Measurements from ENCODE around the gene DPP8.

- TF ChIP-seq, protein P1, sequence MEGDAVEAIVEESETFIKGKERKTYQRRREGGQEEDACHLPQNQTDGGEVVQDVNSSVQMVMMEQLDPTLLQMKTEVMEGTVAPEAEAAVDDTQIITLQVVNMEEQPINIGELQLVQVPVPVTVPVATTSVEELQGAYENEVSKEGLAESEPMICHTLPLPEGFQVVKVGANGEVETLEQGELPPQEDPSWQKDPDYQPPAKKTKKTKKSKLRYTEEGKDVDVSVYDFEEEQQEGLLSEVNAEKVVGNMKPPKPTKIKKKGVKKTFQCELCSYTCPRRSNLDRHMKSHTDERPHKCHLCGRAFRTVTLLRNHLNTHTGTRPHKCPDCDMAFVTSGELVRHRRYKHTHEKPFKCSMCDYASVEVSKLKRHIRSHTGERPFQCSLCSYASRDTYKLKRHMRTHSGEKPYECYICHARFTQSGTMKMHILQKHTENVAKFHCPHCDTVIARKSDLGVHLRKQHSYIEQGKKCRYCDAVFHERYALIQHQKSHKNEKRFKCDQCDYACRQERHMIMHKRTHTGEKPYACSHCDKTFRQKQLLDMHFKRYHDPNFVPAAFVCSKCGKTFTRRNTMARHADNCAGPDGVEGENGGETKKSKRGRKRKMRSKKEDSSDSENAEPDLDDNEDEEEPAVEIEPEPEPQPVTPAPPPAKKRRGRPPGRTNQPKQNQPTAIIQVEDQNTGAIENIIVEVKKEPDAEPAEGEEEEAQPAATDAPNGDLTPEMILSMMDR (IDR thresholded peaks at IDR 0.05) = no peak
- TF ChIP-seq POLR2A (IDR thresholded peaks at IDR 0.05) (no peak), EP300 (IDR thresholded peaks at IDR 0.05) (no peak), POLR2AphosphoS5 (IDR thresholded peaks at IDR 0.05) (no peak)
Measured at GRCh38 chr15:65525622-65526021, 8.1 kb upstream of the DPP8 start.

All from upper lobe of left lung (tissue), 4 donors.